ENCODE data around the gene FAP. TPM values are rescaled to one million over a fixed set of nuclear protein-coding genes. Genes with fewer than 3 reads are reported as not detected.

Gene FAP
- total RNA-seq, 2 donors from 2014 or later, result not detected

DNA sequence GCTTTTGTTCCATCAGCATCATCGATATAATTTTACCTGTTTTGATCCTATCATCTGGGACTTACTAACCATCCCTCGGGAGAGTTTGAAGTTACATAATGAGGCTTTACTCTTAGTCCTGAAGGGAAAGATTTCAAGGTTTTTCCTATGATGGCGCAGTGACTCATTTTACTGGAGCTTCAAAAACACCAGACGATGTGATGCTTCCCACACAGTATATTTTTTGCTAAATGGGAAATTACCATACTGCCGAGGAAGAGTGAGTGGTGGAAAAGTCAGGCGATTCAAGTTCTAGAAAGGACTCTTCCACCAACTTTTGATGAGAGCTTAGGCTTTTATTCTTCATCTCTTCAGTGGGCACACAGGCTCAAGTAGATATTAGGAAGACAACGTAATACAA is 46.6 kb downstream of the FAP start:
- Mint-ChIP-seq H3K4me3 (no peak overlapping the region), H3K9me3 (no peaks in the 10 kb centered on the region), H3K27ac (no peak overlapping the region), H3K27me3 (peaks cover 22 to 33% of the 10 kb centered on the region in 2 donors), H3K4me1 (ENCODE audit: low read depth in 2 of 2) (no peaks in the 10 kb centered on the region), H3K36me3 (no peaks in the 10 kb centered on the region)
- no peak for DNase-seq (ENCODE audit: low spot score)
- ATAC-seq, result no peak

DNA sequence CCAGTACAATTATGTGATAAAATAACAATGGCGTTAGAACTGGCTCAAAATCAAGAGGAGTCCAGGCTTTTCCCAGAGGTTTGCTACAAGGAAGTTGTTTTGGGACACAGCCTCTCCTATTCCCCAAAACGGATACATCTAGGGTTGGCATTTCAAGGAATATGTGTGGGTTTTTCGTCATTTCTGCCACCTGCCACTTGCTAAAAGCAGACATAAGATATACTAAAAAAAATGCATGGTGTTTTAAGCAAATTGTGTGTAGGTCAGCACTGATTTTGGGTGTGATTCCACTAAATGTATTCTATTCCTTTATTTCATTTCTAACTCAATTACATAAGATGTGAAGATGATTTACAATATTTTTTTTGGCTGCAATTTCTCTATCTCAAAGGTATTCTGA is 54.8 kb downstream of the FAP start:
- H3K27me3 Mint-ChIP-seq, result peaks cover 19 to 34% of the 10 kb centered on the region in 2 donors
- H3K4me3 Mint-ChIP-seq, result no peak overlapping the region
- H3K36me3 Mint-ChIP-seq, result no peaks in the 10 kb centered on the region
- DNase-seq (ENCODE audit: low spot score) (no peak), ATAC-seq (no peak)
- no peaks in the 10 kb centered on the region for H3K9me3 Mint-ChIP-seq
- H3K27ac Mint-ChIP-seq, result no peak overlapping the region
- no peaks in the 10 kb centered on the region for H3K4me1 Mint-ChIP-seq (ENCODE audit: low read depth in 2 of 2)

DNA sequence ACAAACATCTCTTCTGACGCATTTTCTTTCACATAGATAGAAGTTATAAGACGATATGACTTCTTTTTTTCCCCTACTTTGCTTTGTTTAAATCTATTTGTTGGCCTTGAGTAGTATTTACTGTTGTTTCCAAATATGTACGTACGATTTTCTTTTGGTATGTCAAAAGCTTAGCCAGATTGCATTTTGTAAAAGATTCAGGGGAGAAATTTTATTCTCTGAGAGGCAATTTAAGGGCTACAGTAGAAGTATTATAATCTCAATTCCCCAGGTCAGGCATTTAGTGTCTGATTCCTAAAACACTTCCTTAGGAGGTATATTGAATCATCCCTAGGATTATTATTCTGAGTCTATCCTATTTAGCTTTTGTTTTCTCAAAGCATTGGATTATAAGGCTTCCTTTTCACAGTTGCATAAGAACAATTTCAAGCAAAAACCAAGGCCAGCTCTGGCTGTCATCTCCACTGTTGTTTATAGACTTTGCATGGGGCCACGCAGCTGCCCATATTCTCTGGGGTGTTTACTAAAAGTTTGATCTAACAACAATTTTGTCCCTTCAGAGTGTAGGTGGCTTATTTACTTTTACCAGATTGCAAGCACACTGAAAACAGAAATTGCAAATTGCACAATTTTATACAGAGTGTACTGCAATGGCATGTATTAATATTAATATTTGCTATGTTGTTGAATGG is 57.6 kb downstream of the FAP start:
- peaks cover 8 to 18% of the 10 kb centered on the region in 2 donors for H3K27me3 Mint-ChIP-seq
- ATAC-seq, result no peak
- no peaks in the 10 kb centered on the region for H3K9me3 Mint-ChIP-seq
- no peak overlapping the region for H3K27ac Mint-ChIP-seq
- no peaks in the 10 kb centered on the region for H3K36me3 Mint-ChIP-seq
- no peaks in the 10 kb centered on the region for H3K4me1 Mint-ChIP-seq (ENCODE audit: low read depth in 2 of 2)
- H3K4me3 Mint-ChIP-seq, result no peak overlapping the region
- no peak for DNase-seq (ENCODE audit: low spot score)

DNA sequence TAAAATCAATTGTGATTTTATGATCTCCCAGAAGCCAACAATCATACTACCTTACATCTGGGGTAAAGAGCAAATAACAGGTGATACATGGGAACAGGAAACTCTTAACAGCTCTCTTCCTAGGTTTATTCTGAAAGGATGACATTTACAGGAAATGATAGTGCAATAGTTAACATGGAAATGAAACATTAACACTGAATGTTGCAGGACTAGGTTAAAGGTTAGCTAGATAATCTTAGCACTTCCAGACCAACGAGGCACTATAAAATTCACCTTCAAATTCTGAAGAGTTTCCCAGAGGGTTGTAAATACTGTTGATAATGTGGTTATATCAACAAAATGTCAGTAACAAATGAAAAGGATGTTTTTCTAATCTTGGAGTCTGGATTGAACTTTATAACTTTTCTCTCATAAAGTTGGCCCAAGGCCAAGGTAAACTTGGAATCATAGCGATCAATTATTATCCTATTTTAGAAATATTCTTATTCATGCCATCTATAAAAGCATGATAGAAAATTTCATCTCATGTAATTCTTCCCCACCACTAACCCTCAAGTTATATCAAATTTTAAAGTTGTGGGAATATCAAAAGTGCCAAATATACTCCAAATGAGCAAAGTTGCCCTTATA is 58.3 kb downstream of the FAP start:
- Mint-ChIP-seq H3K36me3 (no peaks in the 10 kb centered on the region), H3K4me1 (ENCODE audit: low read depth in 2 of 2) (no peaks in the 10 kb centered on the region), H3K27me3 (peaks cover 12 to 17% of the 10 kb centered on the region in 2 donors), H3K4me3 (no peak overlapping the region), H3K9me3 (no peaks in the 10 kb centered on the region), H3K27ac (no peak overlapping the region)
- ATAC-seq, result no peak
- DNase-seq (ENCODE audit: low spot score), result no peak

DNA sequence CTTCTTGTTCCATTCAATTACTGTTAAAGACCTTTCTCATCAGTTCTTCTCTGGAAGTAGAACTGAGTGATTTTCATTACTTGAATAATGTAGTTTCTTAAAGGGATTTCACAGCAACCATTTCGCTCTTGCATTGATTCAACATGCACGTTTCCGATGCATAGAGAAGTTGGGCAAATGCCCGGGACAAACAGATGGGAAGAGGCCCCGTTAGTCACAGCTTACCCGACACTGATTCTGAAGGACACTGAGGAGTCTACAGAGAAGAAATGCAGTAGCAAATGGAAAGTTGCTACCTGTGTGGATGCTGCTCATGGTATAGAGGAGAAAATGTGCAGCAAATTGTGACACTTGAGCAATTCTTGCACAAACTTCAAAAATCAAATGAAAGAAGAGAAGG is 58.9 kb downstream of the FAP start:
- no peaks in the 10 kb centered on the region for H3K36me3 Mint-ChIP-seq
- ATAC-seq, result no peak
- H3K27me3 Mint-ChIP-seq, result peaks cover 14 to 19% of the 10 kb centered on the region in 2 donors
- no peak for DNase-seq (ENCODE audit: low spot score)
- no peak overlapping the region for H3K27ac Mint-ChIP-seq
- no peaks in the 10 kb centered on the region for H3K9me3 Mint-ChIP-seq
- no peak overlapping the region for H3K4me3 Mint-ChIP-seq
- no peaks in the 10 kb centered on the region for H3K4me1 Mint-ChIP-seq (ENCODE audit: low read depth in 2 of 2)

DNA sequence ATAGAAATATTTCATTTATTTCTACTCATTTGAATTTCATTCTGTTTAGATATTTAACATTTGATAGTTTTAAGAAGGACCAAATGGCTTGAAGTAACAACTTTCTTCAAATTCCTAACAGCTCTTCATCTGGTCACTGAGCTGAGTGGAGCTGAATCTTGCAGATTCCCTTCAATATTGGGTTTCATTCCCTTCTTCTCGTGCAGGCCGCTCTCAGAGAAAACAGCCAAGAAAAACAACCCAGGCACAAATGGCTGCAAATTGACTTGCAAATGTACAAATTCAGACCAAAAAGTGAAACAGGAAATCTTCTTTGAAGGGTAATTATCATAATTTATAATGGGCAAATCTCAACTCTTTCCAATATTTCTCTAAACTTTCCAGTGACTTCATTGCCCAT is 60.9 kb downstream of the FAP start:
- ATAC-seq (no peak), DNase-seq (ENCODE audit: low spot score) (no peak)
- Mint-ChIP-seq H3K27ac (no peak overlapping the region), H3K4me3 (no peak overlapping the region), H3K36me3 (no peaks in the 10 kb centered on the region), H3K4me1 (ENCODE audit: low read depth in 2 of 2) (no peaks in the 10 kb centered on the region), H3K9me3 (no peaks in the 10 kb centered on the region), H3K27me3 (peaks cover 21 to 31% of the 10 kb centered on the region in 2 donors)

DNA sequence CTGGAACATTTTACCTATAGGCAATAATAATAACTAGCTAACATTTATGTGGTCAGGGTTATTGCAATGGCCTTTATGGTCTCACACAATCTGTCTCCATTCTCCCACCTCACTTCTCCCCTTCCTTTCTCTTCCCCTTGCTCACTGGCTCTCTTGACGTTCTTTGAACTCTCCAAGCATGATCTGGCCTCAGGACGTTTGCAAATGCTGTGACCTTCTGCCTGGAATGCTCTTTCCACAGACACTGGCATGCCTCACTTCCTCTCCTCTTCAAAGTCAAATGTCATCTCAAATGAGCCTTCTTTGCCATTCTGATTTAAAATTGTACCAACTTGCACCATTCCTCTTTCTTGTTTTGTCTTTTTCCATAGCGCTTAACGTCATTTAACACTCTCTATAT is 65.9 kb downstream of the FAP start:
- Mint-ChIP-seq H3K9me3 (no peaks in the 10 kb centered on the region), H3K4me3 (no peak overlapping the region), H3K27ac (no peak overlapping the region), H3K27me3 (peaks cover 24 to 40% of the 10 kb centered on the region in 2 donors), H3K36me3 (no peaks in the 10 kb centered on the region), H3K4me1 (ENCODE audit: low read depth in 2 of 2) (no peaks in the 10 kb centered on the region)
- no peak for ATAC-seq
- DNase-seq (ENCODE audit: low spot score), result no peak

DNA sequence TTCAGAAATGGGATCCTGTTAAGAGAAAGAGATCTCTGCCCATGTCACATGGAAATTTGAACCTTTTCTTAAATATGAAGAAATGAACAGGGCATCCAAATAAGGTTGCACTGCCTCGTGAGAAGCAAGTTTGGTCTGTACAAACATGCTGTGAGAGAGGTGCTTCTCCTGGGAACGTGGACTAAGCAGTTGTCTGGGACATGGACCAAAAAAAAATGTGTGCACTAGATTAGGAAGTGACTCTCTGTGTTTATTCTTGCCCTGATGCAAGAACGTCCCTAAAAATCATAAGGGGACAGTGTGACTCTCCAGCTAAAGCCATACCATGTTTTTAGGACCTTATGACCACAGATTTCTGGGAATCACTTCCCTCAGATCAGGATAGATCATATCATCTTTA is 67.5 kb downstream of the FAP start:
- Mint-ChIP-seq H3K4me3 (no peak overlapping the region), H3K9me3 (no peaks in the 10 kb centered on the region)

DNA sequence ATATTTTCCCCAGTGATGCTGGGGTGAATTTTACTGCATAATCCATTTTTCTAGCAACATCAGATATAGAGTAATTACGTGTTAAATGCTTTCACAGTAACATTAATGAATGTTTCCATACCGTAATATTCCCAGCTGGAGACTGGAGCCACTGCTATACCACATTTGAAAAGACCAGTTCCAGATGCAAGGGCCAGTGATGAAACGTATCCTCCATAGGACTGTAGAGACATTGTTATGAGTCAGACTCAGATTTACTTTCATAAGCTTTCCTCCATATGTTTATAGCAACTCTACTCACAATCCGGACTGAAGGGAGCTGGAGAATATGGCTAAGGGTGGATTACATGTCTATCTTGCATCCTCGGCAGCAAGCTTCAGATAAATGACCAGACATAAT is 68.5 kb downstream of the FAP start:
- Mint-ChIP-seq H3K4me3 (no peak overlapping the region), H3K36me3 (no peaks in the 10 kb centered on the region), H3K27me3 (peaks cover 16 to 24% of the 10 kb centered on the region in 2 donors), H3K9me3 (no peaks in the 10 kb centered on the region), H3K27ac (no peak overlapping the region), H3K4me1 (ENCODE audit: low read depth in 2 of 2) (no peaks in the 10 kb centered on the region)
- ATAC-seq, result no peak
- no peak for DNase-seq (ENCODE audit: low spot score)

More for the DNA sequence above, 67.5 kb downstream of the FAP start:
- Mint-ChIP-seq H3K27me3 (peaks cover 20 to 31% of the 10 kb centered on the region in 2 donors), H3K36me3 (no peaks in the 10 kb centered on the region), H3K27ac (no peak overlapping the region), H3K4me1 (ENCODE audit: low read depth in 2 of 2) (no peaks in the 10 kb centered on the region)
- no peak for ATAC-seq
- no peak for DNase-seq (ENCODE audit: low spot score)

DNA sequence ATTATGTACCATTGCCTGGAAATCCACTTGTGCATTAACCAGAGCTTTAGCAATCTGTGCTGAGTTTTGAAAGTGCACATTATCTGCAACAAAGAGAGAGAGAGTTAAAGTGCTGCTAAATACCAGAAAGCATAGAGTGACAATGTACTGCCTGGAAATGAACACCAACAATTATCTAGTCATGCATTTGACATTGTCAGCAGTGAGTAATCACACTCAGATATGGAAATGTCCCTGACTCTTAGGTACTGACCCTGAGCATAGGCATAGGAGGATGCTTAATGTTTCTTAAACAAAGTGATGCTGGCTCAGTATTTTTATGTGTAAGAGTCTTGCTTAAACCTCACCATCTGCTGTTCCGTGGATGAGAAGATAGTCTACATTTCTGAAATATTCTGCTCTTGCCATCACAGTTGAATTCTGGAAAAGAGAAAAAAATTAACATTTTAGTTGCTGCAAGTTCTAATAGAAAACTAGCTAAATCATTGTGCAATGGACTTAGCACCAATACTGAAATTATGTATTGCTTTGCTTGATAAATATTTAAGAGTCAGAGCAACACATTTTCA is 70.4 kb downstream of the FAP start:
- H3K27me3 Mint-ChIP-seq, result peaks cover 20 to 28% of the 10 kb centered on the region in 2 donors

DNA sequence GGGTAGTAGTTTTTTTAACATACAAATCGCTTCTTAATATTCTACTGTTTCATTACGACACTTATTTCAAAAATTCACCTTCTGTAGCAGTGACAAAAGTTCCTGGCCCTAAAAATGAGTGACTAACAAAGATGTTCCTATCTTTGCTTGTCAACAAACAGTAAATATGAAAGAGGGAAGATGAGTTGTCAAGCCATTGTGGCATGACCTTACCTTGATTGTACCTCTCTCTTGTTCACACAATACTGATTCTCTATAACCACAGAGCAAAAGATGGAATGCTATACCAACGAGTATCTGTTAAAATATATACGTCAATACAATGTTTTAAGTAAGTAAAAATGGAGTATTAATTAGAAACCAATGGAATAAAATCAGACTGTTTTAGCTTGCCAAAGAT is 76.5 kb downstream of the FAP start:
- H3K4me3 Mint-ChIP-seq, result no peak overlapping the region
- no peaks in the 10 kb centered on the region for H3K9me3 Mint-ChIP-seq
- no peaks in the 10 kb centered on the region for H3K36me3 Mint-ChIP-seq
- ATAC-seq, result no peak
- no peak for DNase-seq (ENCODE audit: low spot score)
- no peak overlapping the region for H3K27ac Mint-ChIP-seq
- no peaks in the 10 kb centered on the region for H3K4me1 Mint-ChIP-seq (ENCODE audit: low read depth in 2 of 2)
- H3K27me3 Mint-ChIP-seq, result peaks cover 23 to 34% of the 10 kb centered on the region in 2 donors

More for the DNA sequence above, 70.4 kb downstream of the FAP start:
- Mint-ChIP-seq H3K9me3 (no peaks in the 10 kb centered on the region), H3K4me3 (no peak overlapping the region), H3K4me1 (ENCODE audit: low read depth in 2 of 2) (no peaks in the 10 kb centered on the region), H3K36me3 (no peaks in the 10 kb centered on the region), H3K27ac (no peak overlapping the region)
- ATAC-seq (no peak), DNase-seq (ENCODE audit: low spot score) (no peak)

DNA sequence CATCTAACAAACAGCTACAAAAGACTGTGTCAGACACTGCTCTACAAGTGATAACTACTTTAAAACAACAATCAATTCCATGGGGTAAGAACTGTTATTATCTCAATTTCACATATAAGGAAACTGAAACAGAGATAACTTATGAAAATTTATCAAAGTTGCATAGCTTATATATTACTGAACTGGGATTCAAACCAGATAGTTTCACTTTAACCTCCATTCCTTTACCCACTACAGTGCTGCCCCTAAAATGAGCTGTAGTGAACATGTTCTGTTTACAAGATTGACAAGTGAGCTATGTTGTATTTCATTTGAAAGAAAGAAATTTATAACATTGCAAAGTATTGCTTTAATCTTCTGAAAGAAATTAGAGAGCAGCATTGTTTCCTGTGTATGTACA is 77.1 kb downstream of the FAP start:
- Mint-ChIP-seq H3K36me3 (no peaks in the 10 kb centered on the region), H3K4me1 (ENCODE audit: low read depth in 2 of 2) (no peaks in the 10 kb centered on the region), H3K27me3 (peaks cover 23 to 34% of the 10 kb centered on the region in 2 donors), H3K4me3 (no peak overlapping the region), H3K9me3 (no peaks in the 10 kb centered on the region), H3K27ac (no peak overlapping the region)
- DNase-seq (ENCODE audit: low spot score) (no peak), ATAC-seq (no peak)

DNA sequence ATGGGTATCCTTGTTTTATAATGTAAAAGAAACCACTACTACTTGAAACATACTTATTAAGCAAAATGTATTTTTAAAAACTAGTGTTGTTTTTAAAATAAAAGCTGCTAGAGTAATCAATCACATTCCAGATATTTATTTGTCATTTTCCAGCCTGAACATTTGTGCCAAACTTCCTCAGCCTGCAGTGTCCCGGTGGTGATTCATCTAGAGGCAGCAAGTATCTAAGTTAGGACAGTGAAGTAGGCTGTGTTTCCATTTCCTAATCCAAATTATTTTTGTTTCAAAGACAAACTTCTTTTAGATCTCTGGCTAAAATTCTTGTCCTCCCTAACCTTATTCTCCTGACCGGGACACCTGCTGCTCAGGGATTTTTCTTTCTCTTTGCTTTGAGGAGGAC is 78.4 kb downstream of the FAP start:
- Mint-ChIP-seq H3K9me3 (no peaks in the 10 kb centered on the region), H3K27me3 (peaks cover 27 to 42% of the 10 kb centered on the region in 2 donors), H3K27ac (no peak overlapping the region), H3K36me3 (no peaks in the 10 kb centered on the region), H3K4me3 (no peak overlapping the region), H3K4me1 (ENCODE audit: low read depth in 2 of 2) (no peaks in the 10 kb centered on the region)
- DNase-seq (ENCODE audit: low spot score), result no peak
- ATAC-seq, result no peak

DNA sequence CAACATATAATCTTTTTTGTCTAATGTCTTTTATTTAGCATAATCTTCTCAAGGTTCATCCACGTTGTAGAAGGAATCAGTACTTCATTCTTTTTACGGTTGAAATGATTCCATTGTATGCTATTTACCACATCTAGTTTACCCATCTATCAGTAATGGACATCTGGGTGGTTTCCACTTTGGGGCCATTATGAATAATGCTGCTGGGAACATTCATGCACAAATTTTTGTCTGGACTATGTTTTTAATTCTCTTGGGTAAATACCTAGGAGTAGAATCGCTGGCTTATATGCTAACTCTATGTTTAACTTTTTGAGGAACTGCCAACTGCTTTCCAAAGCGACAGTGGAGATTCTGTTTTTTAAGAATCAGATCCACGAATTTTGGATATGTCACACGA is 83.8 kb downstream of the FAP start:
- no peak for ATAC-seq
- Mint-ChIP-seq H3K9me3 (no peaks in the 10 kb centered on the region), H3K27me3 (peaks cover 21 to 35% of the 10 kb centered on the region in 2 donors), H3K27ac (no peak overlapping the region), H3K4me3 (no peak overlapping the region), H3K4me1 (ENCODE audit: low read depth in 2 of 2) (no peaks in the 10 kb centered on the region), H3K36me3 (no peaks in the 10 kb centered on the region)
- no peak for DNase-seq (ENCODE audit: low spot score)

All from natural killer cell treated with Interleukin-12 subunit alpha and Interleukin-12 subunit beta and Interleukin-15 and Interleukin-18, amount 100 ng/mL, for 72 hours (primary cell).